Heart left ventricle (tissue), 16 donors: ENCODE data around the gene AASDH. TPM values are rescaled to one million over a fixed set of nuclear protein-coding genes. Genes with fewer than 3 reads are reported as not detected.

ENCODE experiments used
- ATAC-seq, 4 donors: fragments of 200-7000 bp; cut with Tn5 transposase; one replicate each; pipeline ENCODE4 v1.9.1; 2020 to 2022; ENCODE audit warnings: moderate library complexity in 4 of 4, mild to moderate bottlenecking in 3 of 4, moderate number of reproducible peaks in 1 of 4
- DNase-seq, 5 donors: peaks; one replicate each; pipeline ENCODE4 v3.0.0-alpha.2; 2020
- H3K27ac ChIP-seq, 12 donors: fragments of 200-600 bp; sonication (generic) in 4 of 12; one replicate each; pipeline versions ENCODE4 v1.5.0 to v1.8.0; 2016 to 2022; ENCODE audit warnings: mild to moderate bottlenecking in 2 of 12
- H3K27me3 ChIP-seq, 9 donors: fragments of 200-600 bp; sonication (generic) in 2 of 9; one replicate each; pipeline versions ENCODE4 v1.5.1 to v1.8.0; 2016 to 2022; ENCODE audit warnings: mild to moderate bottlenecking in 3 of 9
- H3K36me3 ChIP-seq, 9 donors: fragments of 200-600 bp; sonication (generic) in 2 of 9; one replicate each; pipeline versions ENCODE4 v1.5.0 to v1.8.0; 2018 to 2022; ENCODE audit warnings: mild to moderate bottlenecking in 2 of 9
- H3K4me1 ChIP-seq, 12 donors: fragments of 200-600 bp; sonication (generic) in 4 of 12; one replicate each; pipeline versions ENCODE4 v1.5.0 to v1.8.0; 2016 to 2022; ENCODE audit warnings: mild to moderate bottlenecking in 3 of 12
- H3K4me3 ChIP-seq, 12 donors: fragments of 200-600 bp; sonication (generic) in 4 of 12; one replicate each; pipeline versions ENCODE4 v1.5.0 to v1.8.0; 2017 to 2022; ENCODE audit warnings: mild to moderate bottlenecking in 9 of 12, moderate library complexity in 4 of 12
- H3K9me3 ChIP-seq, 12 donors: fragments of 200-600 bp; sonication (generic) in 4 of 12; one replicate each; pipeline versions ENCODE4 v1.5.0 to v1.8.0; 2016 to 2022; ENCODE audit warnings: mild to moderate bottlenecking in 1 of 12
- CTCF ChIP-seq, 12 donors: fragments of 200-600 bp; sonication (generic) in 4 of 12; IDR thresholded peaks; one replicate each; pipeline versions ENCODE4 v1.5.0 to v1.8.0; 2018 to 2022; ENCODE audit warnings: antibody characterized with exemption in 12 of 12, mild to moderate bottlenecking in 5 of 12
- POLR2A ChIP-seq, 2 donors: fragments of 450-650 bp; IDR thresholded peaks; one replicate each; pipeline ENCODE4 v1.6.1; 2017; ENCODE audit warnings: antibody characterized with exemption in 2 of 2, mild to moderate bottlenecking in 2 of 2, moderate library complexity in 2 of 2
- WGBS, 4 donors: extraction: QIAGEN DNeasy Blood & Tissue Kit in 2 of 4; methylation state at CpG; one replicate each; pipeline versions ENCODE4 v1.1.5 to v1.1.7; 2013 to 2018; 5-methylcytosine and 5-hydroxymethylcytosine counted together
- intact Hi-C, 10 donors: fragments of 100-400 bp; cut with DNase I; formaldehyde crosslinking; loops; one replicate each; pipeline versions ENCODE4 v1.11.1 to v1.14.2; 2022
- polyA plus RNA-seq, 2 donors: library from polyadenylated mRNA; stranded (reverse); fragments of 200-250 nt; gene quantifications; one replicate each; pipeline ENCODE4 v1.2.3, GENCODE V29; 2013
- total RNA-seq, 9 donors: library from RNA; depleted of rRNA in 2 of 9; stranded (reverse); fragments of >200 nt in 2 of 9; fragmentation: NEBNext Ultra II Directional in 3 of 9; extraction: Animal tissue kit (Norgen Biotek cat#: 25700) in 3 of 9; gene quantifications; one replicate each; pipeline versions ENCODE4 v1.1.0 to v1.2.4, GENCODE V29; 2016 to 2023
- donor health status: ischemic (EF 13 %, LVEDD 7.1; RV severe dilation, severe dysfunction).
- donor health status: healthy with polysubstance abuse.
- donor health status: DM: no; HTN: yes; CAD: no.
- donor health status: DM: no; HTN: no; CAD: no.
- donor health status: ischemic (EF 25% LVEDD 6.9; RV normal size, moderate dysfunction).
- donor health status: ischemic (EF 25% LVEDD 5.7; RV mildly dilated, moderate dysfunction).
- donor health status: healthy.
- donor health status: DM: yes; HTN: yes; CAD: no.
- donor health status: ischemic (EF 35%, LVEDD 5.7; RV mildly dilated, moderate dysfunction).
- donor health status: nonischemic (EF 11% LVEDD 7.7; RV severe dilation, severe dysfunction).
- donor health status: DM: yes; HTN: yes; CAD: no.
- donor health status: PGD.
- donor health status: ischemic (EF 29% LVEDD 5.4; RV normal size, mild dysfunction).
- donor health status: nonischemic (EF 23%, LVEDD 6.1; RV moderate dilation, normal function).

Gene AASDH
- total and polyA plus RNA-seq, 11 donors, result 2.4 to 11.7 (median 5.2) TPM

GRCh38 chr4:56386091-56386490, 1.2 kb downstream of the AASDH start:
- 94 to 98% (median 95%) methylated on average over 4 of the region's 4 CpGs for WGBS, 4 donors
- TF ChIP-seq CTCF (IDR thresholded peaks at IDR 0.05), result no peak
- no peak for TF ChIP-seq POLR2A (IDR thresholded peaks at IDR 0.05)
- Histone ChIP-seq H3K27me3 (no peaks in the 10 kb centered on the region), H3K27ac (peak overlapping the region in 3 of 12 donors; percentile 93 to 97 (median 94)), H3K4me3 (peak overlapping the region in 9 of 12 donors; percentile 1 to 90 (median 81)), H3K36me3 (peaks cover 0 to 16% (median 7%) of the 10 kb centered on the region in 9 donors), H3K9me3 (no peaks in the 10 kb centered on the region), H3K4me1 (peaks cover 0 to 26% (median 15%) of the 10 kb centered on the region in 12 donors)
- intact Hi-C loops, result loop anchor here in 3 of 10 donors (2.0 to 5.0 kb wide), 4 partner anchors 25 to 439 kb away; partner anchors contain the start of genes PPAT (in 2 of the 3), CEP135 (in 1 of the 3) and PAICS (in 1 of the 3)
- DNase-seq (no peak), ATAC-seq (no peak)

- no peak for ATAC-seq
- H3K4me1 ChIP-seq, result peaks cover 0 to 6% (median 0%) of the 10 kb centered on the region in 12 donors
- intact Hi-C loops, result no loop called here
- no peaks in the 10 kb centered on the region for H3K27me3 ChIP-seq
- peaks cover 0 to 46% (median 28%) of the 10 kb centered on the region in 9 donors for H3K36me3 ChIP-seq
- WGBS, 4 donors, result 78 to 80% (median 78%) methylated on average over 2 of the region's 2 CpGs
- TF ChIP-seq POLR2A (IDR thresholded peaks at IDR 0.05) (no peak), CTCF (IDR thresholded peaks at IDR 0.05) (no peak)
- H3K4me3 ChIP-seq, result no peak overlapping the region
- no peak for DNase-seq
- H3K27ac ChIP-seq, result no peak overlapping the region
- H3K9me3 ChIP-seq, result no peaks in the 10 kb centered on the region
These were observed 11.8 kb downstream of the AASDH start for GRCh38 chr4:56375458-56375857.

GRCh38 chr4:56374956-56375355, 12.3 kb downstream of the AASDH start:
- intact Hi-C loops, result no loop called here

GRCh38 chr4:56372774-56373173, 14.5 kb downstream of the AASDH start:
- WGBS, 4 donors, result 0 to 86% (median 21%) methylated on average over 1 of the region's 1 CpG
- TF ChIP-seq CTCF (IDR thresholded peaks at IDR 0.05), result no peak
- TF ChIP-seq POLR2A (IDR thresholded peaks at IDR 0.05), result no peak
- no peak for ATAC-seq

More at GRCh38 chr4:56374956-56375355, 12.3 kb downstream of the AASDH start:
- no peak overlapping the region for H3K4me3 ChIP-seq
- no peaks in the 10 kb centered on the region for H3K9me3 ChIP-seq
- peaks cover 0 to 44% (median 28%) of the 10 kb centered on the region in 9 donors for H3K36me3 ChIP-seq
- no peaks in the 10 kb centered on the region for H3K27me3 ChIP-seq
- no peak for TF ChIP-seq CTCF (IDR thresholded peaks at IDR 0.05)
- no peak for TF ChIP-seq POLR2A (IDR thresholded peaks at IDR 0.05)
- WGBS, 4 donors, result 87 to 98% (median 88%) methylated on average over 1 of the region's 1 CpG
- no peak overlapping the region for H3K27ac ChIP-seq
- ATAC-seq (no peak), DNase-seq (no peak)
- H3K4me1 ChIP-seq, result peaks cover 0 to 6% (median 0%) of the 10 kb centered on the region in 12 donors

More at GRCh38 chr4:56372774-56373173, 14.5 kb downstream of the AASDH start:
- peaks cover 0 to 43% (median 31%) of the 10 kb centered on the region in 9 donors for H3K36me3 ChIP-seq
- no peaks in the 10 kb centered on the region for H3K9me3 ChIP-seq
- H3K4me1 ChIP-seq, result peaks cover 0 to 6% (median 0%) of the 10 kb centered on the region in 12 donors
- DNase-seq, result no peak
- intact Hi-C loops, result no loop called here
- H3K27me3 ChIP-seq, result no peaks in the 10 kb centered on the region
- H3K27ac ChIP-seq, result no peak overlapping the region
- no peak overlapping the region for H3K4me3 ChIP-seq
